Activated CD4-positive, alpha-beta T cell treated with anti-CD3 and anti-CD28 coated beads for 36 hours (primary cell): Measurements from ENCODE around the gene SPCS1. TPM values are rescaled to one million over a fixed set of nuclear protein-coding genes. Genes with fewer than 3 reads are reported as not detected.

Experiments
- total RNA-seq, 2 experiments: library from RNA; stranded (reverse); gene quantifications; one replicate each; pipeline ENCODE4 v1.2.3, GENCODE V29; 2021

SPCS1 gene
- total RNA-seq, 2 experiments from 2014 or later, result 111 to 120 TPM

Other genes with a start within 250 kb of the SPCS1 start
- gene STAB1, start 210.8 kb upstream of the SPCS1 start, total RNA-seq, result under 1 TPM; 0.09 to 0.14 TPM
- 10 to 100 TPM; 35.6 to 59.1 TPM for gene NT5DC2, start 172.2 kb upstream of the SPCS1 start, total RNA-seq
- 10 to 100 TPM; 12.0 to 12.7 TPM for gene UQCC5, start 169.5 kb upstream of the SPCS1 start, total RNA-seq
- 10 to 100 TPM; 57.6 to 59.8 TPM for gene PBRM1, start 20.2 kb upstream of the SPCS1 start, total RNA-seq
- 100 to 1,000 TPM; 206 to 218 TPM for gene GNL3, start 20.1 kb upstream of the SPCS1 start, total RNA-seq
- gene GLT8D1, start 315 bp upstream of the SPCS1 start, total RNA-seq, result 10 to 100 TPM; 35.2 to 38.0 TPM
- 10 to 100 TPM; 19.1 to 21.4 TPM for gene NEK4, start 64.8 kb downstream of the SPCS1 start, total RNA-seq
- gene ITIH1, start 71.5 kb downstream of the SPCS1 start, total RNA-seq, result not detected
- gene ITIH3, start 88.7 kb downstream of the SPCS1 start, total RNA-seq, result not detected
- gene ITIH4, start 124.6 kb downstream of the SPCS1 start, total RNA-seq, result 1 to 10 TPM; 4.0 to 6.5 TPM
- gene MUSTN1, start 128.9 kb downstream of the SPCS1 start, total RNA-seq, result 1 to 10 TPM in 1 of 2 experiments, not detected in 1; 2.8 TPM
- 10 to 100 TPM; 12.0 to 17.1 TPM for gene STIMATE, start 191.4 kb downstream of the SPCS1 start, total RNA-seq